Spleen (tissue), 11 donors: ENCODE measurements around the gene H2AZ1. TPM values are rescaled to one million over a fixed set of nuclear protein-coding genes. Genes with fewer than 3 reads are reported as not detected.

Experiments used
- DNase-seq: peaks from one replicate; pipeline ENCODE4 v3.0.0-alpha.2; 2020
- H3K27ac ChIP-seq, 8 donors: fragments of 200-600 bp; sonication (generic) in 7 of 8; 1 replicate in 4 of 8; 2 replicates in 4 of 8; pipeline versions ENCODE4 v1.5.0 to v1.8.0; 2016 to 2021; ENCODE audit warnings: inconsistent platforms in 4 of 8, mild to moderate bottlenecking in 4 of 8, moderate library complexity in 1 of 8
- H3K27me3 ChIP-seq, 7 donors: fragments of 200-600 bp; sonication (generic) in 6 of 7; replicated peaks in 1 of 7; 1 replicate in 4 of 7; 2 replicates in 3 of 7; pipeline versions ENCODE4 v1.5.0 to v1.8.0; 2016 to 2021; ENCODE audit warnings: inconsistent platforms in 3 of 7, mild to moderate bottlenecking in 1 of 7
- H3K36me3 ChIP-seq, 6 donors: fragments of 200-600 bp; sonication (generic) in 5 of 6; 1 replicate in 4 of 6; 2 replicates in 2 of 6; pipeline versions ENCODE4 v1.5.0 to v1.8.0; 2016 to 2021; ENCODE audit warnings: inconsistent platforms in 2 of 6
- H3K4me1 ChIP-seq, 6 donors: fragments of 200-600 bp; sonication (generic) in 5 of 6; 1 replicate in 3 of 6; 2 replicates in 3 of 6; pipeline versions ENCODE4 v1.5.0 to v1.8.0; 2016 to 2021; ENCODE audit warnings: inconsistent platforms in 3 of 6
- H3K4me3 ChIP-seq, 8 donors: fragments of 200-600 bp; sonication (generic) in 7 of 8; 1 replicate in 4 of 8; 2 replicates in 4 of 8; pipeline versions ENCODE4 v1.5.0 to v1.8.0; 2016 to 2021; ENCODE audit warnings: inconsistent platforms in 4 of 8, mild to moderate bottlenecking in 4 of 8, moderate library complexity in 2 of 8
- H3K9me3 ChIP-seq, 8 donors: fragments of 200-600 bp; sonication (generic) in 7 of 8; 1 replicate in 4 of 8; 2 replicates in 4 of 8; pipeline versions ENCODE4 v1.5.0 to v1.8.0; 2016 to 2021; ENCODE audit warnings: inconsistent platforms in 4 of 8
- POLR2A ChIP-seq, 3 donors: fragments of 450-650 bp; IDR thresholded peaks; one replicate each; pipeline ENCODE4 v1.5.1; 2017; ENCODE audit warnings: antibody characterized with exemption in 3 of 3, mild to moderate bottlenecking in 1 of 3
- POLR2AphosphoS5 ChIP-seq, 3 donors: sonication (generic); formaldehyde crosslinking; IDR thresholded peaks; one replicate each; pipeline ENCODE4 v1.5.1; 2017; ENCODE audit warnings: antibody characterized with exemption in 3 of 3
- WGBS, 5 donors: extraction: QIAGEN DNeasy Blood & Tissue Kit in 3 of 5; methylation state at CpG; one replicate each; pipeline versions ENCODE4 v1.1.5 to v1.1.7; 2013 to 2018; 5-methylcytosine and 5-hydroxymethylcytosine counted together
- intact Hi-C: fragments of 100-400 bp; cut with DNase I; formaldehyde crosslinking; loops from one replicate; pipeline ENCODE4 v1.15.0; 2023; ENCODE audit warnings: low total_unique reads
- polyA plus RNA-seq, 3 donors: library from polyadenylated mRNA; stranded (reverse); fragments of 200-250 nt; gene quantifications; one replicate each; pipeline ENCODE4 v1.2.1, GENCODE V29; 2013
- total RNA-seq, 7 donors: library from RNA; depleted of rRNA in 3 of 7; stranded (reverse); fragments of >200 nt in 3 of 7; fragmentation: NEBNext Ultra II Directional in 4 of 7; extraction: Animal tissue kit (Norgen Biotek cat#: 25700) in 4 of 7; gene quantifications; one replicate each; pipeline versions ENCODE4 v1.1.0 to v1.2.1, GENCODE V29; 2016 to 2021
- TF ChIP-seq, protein P1 (sequence below), 11 experiments: fragments of 200-600 bp in 7 of 11; fragments of 450-650 bp in 4 of 11; sonication (generic) in 4 of 11; IDR thresholded peaks in 8 of 11; conservative IDR thresholded peaks in 3 of 11; 1 replicate in 7 of 11; 2 replicates in 4 of 11; pipeline versions ENCODE4 v1.4.0 to v1.8.0; 2016 to 2021; ENCODE audit warnings: antibody characterized with exemption in 11 of 11, inconsistent platforms in 4 of 11, mild to moderate bottlenecking in 1 of 11
- donor health status: healthy with polysubstance abuse.
- donor health status: DM: no; HTN: no; CAD: no; lungs with moderate emphysema.
- donor health status: DM: no; HTN: no; CAD: no.
- donor health status: Bipolar disorder and iron deficiency.
- donor health status: healthy.
- donor health status: DM: no; HTN: no; CAD: no.
- donor health status: DM: yes; HTN: yes; CAD: no.

H2AZ1 gene
- total and polyA plus RNA-seq, 10 donors = 107 to 262 (median 128) TPM

DNA sequence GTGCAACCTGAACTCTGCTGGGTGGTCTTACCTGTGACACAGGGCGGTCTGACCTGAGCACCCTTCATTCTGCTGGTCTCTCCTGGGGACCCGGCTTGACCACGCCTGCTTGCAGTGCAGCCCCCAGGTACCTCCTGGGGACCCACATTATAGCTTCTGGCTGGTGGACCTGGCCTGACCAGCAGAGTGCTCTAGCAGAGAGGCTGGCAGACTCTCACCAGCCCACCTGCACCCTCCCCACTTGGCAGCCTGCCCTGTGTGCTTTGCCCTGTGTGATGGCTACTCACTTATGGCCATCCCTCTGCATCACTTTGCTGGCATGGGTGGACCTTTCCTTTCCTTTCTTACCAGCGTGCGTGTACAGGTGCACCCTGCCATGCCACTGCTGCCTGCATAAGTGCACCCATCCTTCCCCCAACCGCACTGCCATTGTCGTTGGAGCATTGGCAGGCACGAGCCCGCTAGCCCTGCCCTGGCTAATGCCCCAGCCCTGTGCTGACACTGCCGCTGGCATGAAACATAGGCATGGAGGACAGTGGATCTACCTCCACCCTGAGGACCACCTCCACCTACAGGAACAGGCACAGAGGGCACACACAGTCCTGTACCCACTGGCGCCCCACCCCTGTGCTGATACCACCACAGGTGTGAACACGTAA lies 21.5 kb upstream of the H2AZ1 start:
- WGBS, 5 donors = 93 to 97% (median 94%) methylated on average over 9 to 12 of the region's 12 CpGs
- no peak overlapping the region for H3K27ac ChIP-seq
- TF ChIP-seq POLR2AphosphoS5 (IDR thresholded peaks at IDR 0.05) (no peak), POLR2A (IDR thresholded peaks at IDR 0.05) (no peak)
- TF ChIP-seq, protein P1, sequence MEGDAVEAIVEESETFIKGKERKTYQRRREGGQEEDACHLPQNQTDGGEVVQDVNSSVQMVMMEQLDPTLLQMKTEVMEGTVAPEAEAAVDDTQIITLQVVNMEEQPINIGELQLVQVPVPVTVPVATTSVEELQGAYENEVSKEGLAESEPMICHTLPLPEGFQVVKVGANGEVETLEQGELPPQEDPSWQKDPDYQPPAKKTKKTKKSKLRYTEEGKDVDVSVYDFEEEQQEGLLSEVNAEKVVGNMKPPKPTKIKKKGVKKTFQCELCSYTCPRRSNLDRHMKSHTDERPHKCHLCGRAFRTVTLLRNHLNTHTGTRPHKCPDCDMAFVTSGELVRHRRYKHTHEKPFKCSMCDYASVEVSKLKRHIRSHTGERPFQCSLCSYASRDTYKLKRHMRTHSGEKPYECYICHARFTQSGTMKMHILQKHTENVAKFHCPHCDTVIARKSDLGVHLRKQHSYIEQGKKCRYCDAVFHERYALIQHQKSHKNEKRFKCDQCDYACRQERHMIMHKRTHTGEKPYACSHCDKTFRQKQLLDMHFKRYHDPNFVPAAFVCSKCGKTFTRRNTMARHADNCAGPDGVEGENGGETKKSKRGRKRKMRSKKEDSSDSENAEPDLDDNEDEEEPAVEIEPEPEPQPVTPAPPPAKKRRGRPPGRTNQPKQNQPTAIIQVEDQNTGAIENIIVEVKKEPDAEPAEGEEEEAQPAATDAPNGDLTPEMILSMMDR (IDR thresholded peaks at IDR 0.05 in 8 of 11, conservative IDR thresholded peaks at IDR 0.05 in 3 of 11) = no peak
- H3K27me3 ChIP-seq = peaks cover 0 to 5% (median 0%) of the 10 kb centered on the region in 7 donors
- H3K4me3 ChIP-seq = no peak overlapping the region
- intact Hi-C loops = no loop called here
- DNase-seq = no peak
- H3K4me1 ChIP-seq = no peaks in the 10 kb centered on the region
- H3K9me3 ChIP-seq = peaks cover 0 to 29% (median 0%) of the 10 kb centered on the region in 8 donors
- no peaks in the 10 kb centered on the region for H3K36me3 ChIP-seq

DNA sequence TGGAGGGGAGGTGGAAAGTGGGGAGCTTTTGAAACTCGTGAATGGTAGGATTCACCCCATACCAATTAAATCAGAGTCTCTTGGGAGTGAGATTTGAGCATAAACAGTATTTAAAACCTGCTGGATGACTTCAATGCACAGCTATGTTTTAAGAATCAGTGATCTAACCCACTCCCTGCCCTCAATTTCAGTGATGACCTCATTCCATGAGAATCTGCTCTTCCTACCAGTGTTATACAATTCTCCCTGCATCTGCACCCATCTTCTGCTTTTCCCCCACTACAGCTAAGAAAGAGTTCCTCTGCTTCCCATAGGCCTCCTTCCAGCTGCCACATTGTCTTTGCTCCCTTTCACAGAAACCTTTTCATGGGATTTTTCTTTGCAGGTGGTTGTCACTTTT lies 18.3 kb upstream of the H2AZ1 start:
- Histone ChIP-seq H3K36me3 (no peaks in the 10 kb centered on the region), H3K9me3 (peaks cover 0 to under 1% (median 0%) of the 10 kb centered on the region in 8 donors), H3K27me3 (peaks cover 0 to 5% (median 0%) of the 10 kb centered on the region in 7 donors), H3K4me1 (no peaks in the 10 kb centered on the region), H3K27ac (no peak overlapping the region), H3K4me3 (no peak overlapping the region)
- WGBS, 5 donors = 66 to 85% (median 79%) methylated on average over 1 of the region's 1 CpG
- intact Hi-C loops = no loop called here
- no peak for DNase-seq
- TF ChIP-seq POLR2A (IDR thresholded peaks at IDR 0.05) = no peak
- no peak for TF ChIP-seq POLR2AphosphoS5 (IDR thresholded peaks at IDR 0.05)
- TF ChIP-seq, protein P1 (IDR thresholded peaks at IDR 0.05 in 8 of 11, conservative IDR thresholded peaks at IDR 0.05 in 3 of 11) = no peak

DNA sequence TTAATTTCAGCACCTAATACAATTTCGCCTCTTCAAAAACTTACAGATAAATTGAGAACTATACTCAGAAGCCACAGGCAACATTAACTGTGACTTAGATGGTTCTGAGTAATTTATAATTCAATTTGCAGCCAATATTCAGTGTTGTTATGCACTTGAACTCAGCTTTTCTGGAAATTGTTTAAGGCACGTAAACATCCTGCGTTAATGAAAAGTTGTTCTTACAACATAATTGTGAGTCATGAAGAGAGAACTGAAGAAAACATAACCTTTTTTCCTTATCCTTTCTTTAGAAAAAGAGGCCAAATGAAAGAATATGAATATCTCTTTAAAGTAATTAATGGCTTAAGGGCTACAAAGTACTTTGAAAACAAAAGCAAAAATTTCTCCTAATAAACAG lies 16.6 kb upstream of the H2AZ1 start:
- H3K27me3 ChIP-seq = no peaks in the 10 kb centered on the region
- TF ChIP-seq POLR2AphosphoS5 (IDR thresholded peaks at IDR 0.05) = no peak
- TF ChIP-seq, protein P1 (IDR thresholded peaks at IDR 0.05 in 8 of 11, conservative IDR thresholded peaks at IDR 0.05 in 3 of 11) = no peak
- TF ChIP-seq POLR2A (IDR thresholded peaks at IDR 0.05) = no peak
- H3K36me3 ChIP-seq = no peaks in the 10 kb centered on the region
- no peak overlapping the region for H3K4me3 ChIP-seq
- H3K27ac ChIP-seq = no peak overlapping the region
- intact Hi-C loops = no loop called here
- H3K9me3 ChIP-seq = no peaks in the 10 kb centered on the region
- no peak for DNase-seq
- H3K4me1 ChIP-seq = no peaks in the 10 kb centered on the region
- WGBS, 5 donors = 92 to 97% (median 95%) methylated on average over 3 of the region's 3 CpGs

DNA sequence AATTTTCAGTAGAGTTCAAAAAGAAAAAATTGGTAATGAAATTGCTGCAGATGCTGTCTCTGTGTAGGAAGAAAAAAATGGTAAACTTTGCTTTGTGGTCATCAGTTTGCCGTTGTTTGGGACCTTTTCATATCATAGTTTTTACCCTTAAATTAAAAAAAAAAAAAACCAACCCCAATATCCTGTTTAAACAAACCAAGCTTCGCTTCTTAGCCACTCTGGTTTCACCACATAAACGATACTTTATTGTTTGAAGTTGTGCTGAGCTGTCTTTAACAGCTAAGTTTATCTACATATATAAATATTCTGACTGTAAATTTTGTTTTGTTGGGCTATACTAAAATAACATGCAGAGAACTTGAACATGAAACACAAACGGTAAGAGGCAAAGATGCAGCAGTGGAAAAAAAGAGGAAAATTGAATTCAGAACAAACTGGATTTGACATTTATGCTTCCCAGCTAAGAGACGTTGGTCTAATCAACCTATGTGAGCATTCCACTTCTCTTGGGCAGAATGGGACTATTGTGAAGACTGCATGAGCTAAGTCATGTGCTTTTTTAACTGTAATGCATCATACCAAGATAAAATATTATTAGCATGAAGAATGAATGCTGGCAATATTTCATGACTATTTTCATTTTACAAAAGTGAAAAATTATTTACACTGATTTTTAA lies 15.7 kb upstream of the H2AZ1 start:
- WGBS, 5 donors = 62 to 72% (median 69%) methylated on average over 5 of the region's 5 CpGs
- TF ChIP-seq POLR2AphosphoS5 (IDR thresholded peaks at IDR 0.05) = no peak
- TF ChIP-seq, protein P1 (IDR thresholded peaks at IDR 0.05 in 8 of 11, conservative IDR thresholded peaks at IDR 0.05 in 3 of 11) = no peak
- TF ChIP-seq POLR2A (IDR thresholded peaks at IDR 0.05) = no peak
- intact Hi-C loops = no loop called here
- no peaks in the 10 kb centered on the region for H3K4me1 ChIP-seq
- no peaks in the 10 kb centered on the region for H3K36me3 ChIP-seq
- H3K9me3 ChIP-seq = no peaks in the 10 kb centered on the region
- no peak for DNase-seq
- no peaks in the 10 kb centered on the region for H3K27me3 ChIP-seq
- no peak overlapping the region for H3K4me3 ChIP-seq
- H3K27ac ChIP-seq = no peak overlapping the region
